Measurements from ENCODE around the gene IL12RB2. TPM values are rescaled to one million over a fixed set of nuclear protein-coding genes. Genes with fewer than 3 reads are reported as not detected.
A peak's percentile ranks its signal among the peaks of the same experiment; 100 is the strongest.
"Not testable (repeated sequence)": the region's sequence is repeated elsewhere in the genome, so short reads cannot be mapped to it uniquely, and the experiment has no call there.

IL12RB2 gene
- total and polyA plus RNA-seq, 2 donors, result 0.32 to 6.0 TPM

DNA sequence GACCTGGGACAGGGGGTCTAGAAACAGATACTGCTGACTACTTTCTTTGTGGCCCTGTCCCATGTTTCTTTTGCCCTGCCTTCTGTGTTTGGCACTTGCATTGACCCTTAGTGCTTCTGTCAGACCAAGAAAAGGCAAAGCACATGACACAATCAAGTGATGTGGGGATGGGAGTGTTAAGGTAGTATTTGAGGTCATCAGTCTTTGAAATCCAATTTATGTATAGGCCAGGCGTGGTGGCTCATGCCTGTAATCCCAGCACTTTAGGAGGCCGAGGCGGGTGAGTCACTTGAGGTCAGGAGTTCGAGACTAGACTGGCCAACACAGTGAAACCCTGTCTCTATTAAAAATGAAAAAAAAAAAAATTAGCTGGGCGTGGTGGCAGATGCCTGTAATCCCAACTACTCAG is 96.5 kb downstream of the IL12RB2 start:
- DNase-seq (ENCODE audit: extremely low spot score), result no peak
- H3K4me1 ChIP-seq (ENCODE audit: insufficient read depth), result peaks cover 2% of the 10 kb centered on the region
- H3K4me3 ChIP-seq (ENCODE audit: low read depth, low read length), result no peak overlapping the region
- no peak overlapping the region for H3K27ac ChIP-seq (ENCODE audit: low read depth)
- no peaks in the 10 kb centered on the region for H3K36me3 ChIP-seq (ENCODE audit: insufficient read depth)
- 65% methylated on average over 5 of the region's 5 CpGs for WGBS

DNA sequence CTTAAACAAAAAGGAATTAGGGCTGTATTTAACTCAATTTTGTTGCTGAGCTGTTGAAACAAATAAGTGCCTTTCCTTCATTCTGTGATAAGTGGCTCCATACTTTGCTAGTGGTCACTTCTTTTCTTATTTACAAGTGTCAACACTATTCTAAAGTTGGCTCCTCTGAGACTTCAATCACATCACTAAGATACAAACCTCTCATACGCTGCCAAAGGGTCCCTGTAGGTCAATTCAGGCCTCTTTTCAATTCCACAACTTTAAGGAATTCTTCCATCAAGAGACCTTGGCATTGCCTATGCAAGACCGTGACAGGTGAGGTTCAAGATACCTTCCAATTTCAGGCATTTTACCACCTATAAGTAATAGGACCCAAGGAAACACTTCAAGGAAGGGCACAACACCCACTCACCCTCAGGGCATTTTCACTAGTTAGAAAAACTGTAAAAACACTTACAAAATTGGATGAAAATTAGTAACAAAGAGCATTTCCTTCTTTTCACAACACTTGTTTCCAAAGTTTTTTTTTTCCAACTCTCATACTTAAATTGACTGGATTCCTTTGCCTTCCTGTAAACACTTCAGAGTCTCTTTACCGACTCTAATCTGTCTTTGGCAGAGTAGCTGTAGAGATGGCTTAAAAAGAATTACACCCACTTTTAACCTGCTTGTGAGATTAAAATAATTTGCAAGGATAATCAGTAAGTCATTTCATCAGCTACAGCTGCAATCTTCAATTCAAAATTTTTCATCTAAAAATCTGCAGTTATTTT is 98.0 kb downstream of the IL12RB2 start:
- Histone ChIP-seq H3K36me3 (ENCODE audit: insufficient read depth) (no peaks in the 10 kb centered on the region), H3K4me3 (ENCODE audit: low read depth, low read length) (no peak overlapping the region), H3K4me1 (ENCODE audit: insufficient read depth) (peaks cover 2% of the 10 kb centered on the region), H3K27ac (ENCODE audit: low read depth) (no peak overlapping the region)
- 54% methylated on average over 3 of the region's 3 CpGs for WGBS
- DNase-seq (ENCODE audit: extremely low spot score), result no peak

- 51% methylated on average over 5 of the region's 5 CpGs for WGBS
- Histone ChIP-seq H3K27ac (ENCODE audit: low read depth) (no peak overlapping the region), H3K36me3 (ENCODE audit: insufficient read depth) (peaks cover 2% of the 10 kb centered on the region)
Measured at GRCh38 chr1:67407498-67407897, 99.8 kb downstream of the IL12RB2 start.

DNA sequence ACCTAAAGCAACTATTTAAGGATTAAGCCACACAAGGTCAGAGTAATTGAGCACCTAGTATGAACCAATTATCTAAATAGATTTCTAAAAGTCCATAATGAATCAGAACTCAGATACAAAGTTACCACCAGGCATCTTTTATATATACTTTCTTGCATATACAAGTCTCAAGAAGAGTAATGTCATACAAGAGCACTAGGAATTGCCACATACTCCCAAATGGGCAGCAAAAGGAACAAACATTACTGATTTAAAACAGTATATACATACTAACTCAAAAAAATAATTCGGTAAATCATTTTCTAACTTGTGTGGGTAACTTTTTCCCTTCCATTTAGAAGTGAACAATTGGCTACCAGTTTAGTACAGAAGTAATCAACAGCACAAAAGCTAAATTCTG is 100.5 kb downstream of the IL12RB2 start:
- no peak for DNase-seq (ENCODE audit: extremely low spot score)
- Histone ChIP-seq H3K4me1 (ENCODE audit: insufficient read depth) (peaks cover 2% of the 10 kb centered on the region), H3K36me3 (ENCODE audit: insufficient read depth) (peaks cover 2% of the 10 kb centered on the region), H3K27ac (ENCODE audit: low read depth) (no peak overlapping the region), H3K4me3 (ENCODE audit: low read depth, low read length) (no peak overlapping the region)
- 93% methylated on average over 1 of the region's 1 CpG for WGBS

More at GRCh38 chr1:67407498-67407897, 99.8 kb downstream of the IL12RB2 start:
- Histone ChIP-seq H3K4me1 (ENCODE audit: insufficient read depth) (peaks cover 2% of the 10 kb centered on the region), H3K4me3 (ENCODE audit: low read depth, low read length) (no peak overlapping the region)
- DNase-seq (ENCODE audit: extremely low spot score), result no peak

GRCh38 chr1:67413101-67413500 is 105.4 kb downstream of the IL12RB2 start:
- 78% methylated on average over 2 of the region's 2 CpGs for WGBS
- H3K36me3 ChIP-seq (ENCODE audit: insufficient read depth), result not testable (repeated sequence)

GRCh38 chr1:67414574-67414973 is 106.9 kb downstream of the IL12RB2 start:
- peaks cover 3% of the 10 kb centered on the region for H3K36me3 ChIP-seq (ENCODE audit: insufficient read depth)
- no peak overlapping the region for H3K27ac ChIP-seq (ENCODE audit: low read depth)
- 95% methylated on average over 2 of the region's 2 CpGs for WGBS
- H3K4me3 ChIP-seq (ENCODE audit: low read depth, low read length), result no peak overlapping the region
- no peaks in the 10 kb centered on the region for H3K4me1 ChIP-seq (ENCODE audit: insufficient read depth)
- DNase-seq (ENCODE audit: extremely low spot score), result no peak

More at GRCh38 chr1:67413101-67413500, 105.4 kb downstream of the IL12RB2 start:
- not testable (repeated sequence) for H3K4me3 ChIP-seq (ENCODE audit: low read depth, low read length); H3K27ac ChIP-seq (ENCODE audit: low read depth); DNase-seq (ENCODE audit: extremely low spot score); H3K4me1 ChIP-seq (ENCODE audit: insufficient read depth)

GRCh38 chr1:67415041-67415440 is 107.4 kb downstream of the IL12RB2 start:
- DNase-seq (ENCODE audit: extremely low spot score), result no peak
- H3K4me1 ChIP-seq (ENCODE audit: insufficient read depth), result no peaks in the 10 kb centered on the region
- H3K27ac ChIP-seq (ENCODE audit: low read depth), result no peak overlapping the region
- WGBS, result 93% methylated on average over 13 of the region's 13 CpGs
- no peak overlapping the region for H3K4me3 ChIP-seq (ENCODE audit: low read depth, low read length)
- peaks cover 3% of the 10 kb centered on the region for H3K36me3 ChIP-seq (ENCODE audit: insufficient read depth)

DNA sequence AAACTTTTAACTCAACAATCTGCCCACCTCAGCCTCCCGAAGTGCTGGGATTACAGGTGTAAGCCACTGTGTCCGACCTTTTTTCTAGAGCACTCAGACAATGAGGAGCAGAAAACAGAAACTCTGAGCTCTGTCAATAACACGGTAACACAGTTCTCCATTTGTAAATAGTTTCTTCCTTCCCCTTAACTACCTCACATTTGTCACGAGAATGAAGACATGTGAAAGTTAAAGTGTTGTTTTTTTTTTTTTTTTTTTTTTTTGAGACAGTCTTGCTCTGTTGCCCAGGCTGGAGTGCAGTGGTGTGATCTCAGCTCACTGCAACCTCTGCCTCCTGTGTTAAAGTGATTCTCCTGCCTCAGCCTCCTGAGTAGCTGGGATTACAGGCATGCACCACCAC is 110.1 kb downstream of the IL12RB2 start:
- not testable (repeated sequence) for H3K36me3 ChIP-seq (ENCODE audit: insufficient read depth); H3K27ac ChIP-seq (ENCODE audit: low read depth); H3K4me3 ChIP-seq (ENCODE audit: low read depth, low read length); H3K4me1 ChIP-seq (ENCODE audit: insufficient read depth); DNase-seq (ENCODE audit: extremely low spot score)
- 86% methylated on average over 4 of the region's 4 CpGs for WGBS

- no peaks in the 10 kb centered on the region for H3K4me1 ChIP-seq (ENCODE audit: insufficient read depth)
- no peak overlapping the region for H3K4me3 ChIP-seq (ENCODE audit: low read depth, low read length)
- WGBS, result 68% methylated on average over 6 of the region's 6 CpGs
- peak overlapping the region; percentile 10 for H3K27ac ChIP-seq (ENCODE audit: low read depth)
- H3K36me3 ChIP-seq (ENCODE audit: insufficient read depth), result peaks cover 11% of the 10 kb centered on the region
- DNase-seq (ENCODE audit: extremely low spot score), result no peak
Measured at GRCh38 chr1:67418839-67419586, 111.3 kb downstream of the IL12RB2 start.

DNA sequence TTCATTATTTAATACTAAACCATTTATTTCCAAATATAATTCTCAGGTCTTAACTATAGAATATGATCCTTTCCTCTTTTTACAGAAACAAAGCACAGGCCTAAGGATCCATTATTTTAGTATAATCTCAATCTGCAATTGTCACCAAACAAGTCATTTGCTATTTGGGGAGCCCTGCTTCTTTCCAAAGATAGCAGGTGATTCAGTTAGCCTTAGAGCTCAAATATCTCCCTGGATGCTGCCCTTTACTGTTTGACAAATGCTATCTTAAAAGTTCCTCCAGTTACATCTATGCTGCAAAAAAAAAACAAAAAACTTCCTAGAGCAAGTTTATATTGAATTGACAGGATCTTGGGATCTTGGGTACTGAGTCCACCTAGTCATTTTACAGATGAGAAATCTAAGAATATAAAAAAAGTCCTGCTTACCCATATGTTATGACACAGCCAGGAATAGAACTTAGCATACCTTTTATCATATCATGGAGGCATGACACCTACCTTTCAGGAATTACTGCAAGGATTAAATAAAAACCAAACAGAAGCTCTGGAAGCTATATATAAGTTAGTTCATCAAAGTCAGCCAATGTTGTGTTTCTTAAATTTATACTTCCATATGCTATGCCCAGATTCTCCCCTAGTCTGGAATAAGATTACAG is 113.3 kb downstream of the IL12RB2 start:
- Histone ChIP-seq H3K36me3 (ENCODE audit: insufficient read depth) (peaks cover 11% of the 10 kb centered on the region), H3K4me1 (ENCODE audit: insufficient read depth) (no peaks in the 10 kb centered on the region), H3K4me3 (ENCODE audit: low read depth, low read length) (no peak overlapping the region), H3K27ac (ENCODE audit: low read depth) (no peak overlapping the region)
- no peak for DNase-seq (ENCODE audit: extremely low spot score)

- H3K27ac ChIP-seq (ENCODE audit: low read depth), result no peak overlapping the region
- H3K4me3 ChIP-seq (ENCODE audit: low read depth, low read length), result peak overlapping the region; percentile 92
- H3K36me3 ChIP-seq (ENCODE audit: insufficient read depth), result peaks cover 4% of the 10 kb centered on the region
- H3K4me1 ChIP-seq (ENCODE audit: insufficient read depth), result no peaks in the 10 kb centered on the region
- no peak for DNase-seq (ENCODE audit: extremely low spot score)
- 10% methylated on average over 2 of the region's 2 CpGs for WGBS
Measured at GRCh38 chr1:67427465-67427864, 119.8 kb downstream of the IL12RB2 start.

- Histone ChIP-seq H3K36me3 (ENCODE audit: insufficient read depth) (peaks cover 4% of the 10 kb centered on the region), H3K4me3 (ENCODE audit: low read depth, low read length) (peak overlapping the region; percentile 92), H3K4me1 (ENCODE audit: insufficient read depth) (no peaks in the 10 kb centered on the region), H3K27ac (ENCODE audit: low read depth) (no peak overlapping the region)
- no peak for DNase-seq (ENCODE audit: extremely low spot score)
- WGBS, result 2% methylated on average over 3 of the region's 3 CpGs
Measured at GRCh38 chr1:67427947-67428346, 120.3 kb downstream of the IL12RB2 start.

GRCh38 chr1:67429011-67429527 is 121.4 kb downstream of the IL12RB2 start:
- Histone ChIP-seq H3K36me3 (ENCODE audit: insufficient read depth) (no peaks in the 10 kb centered on the region), H3K4me3 (ENCODE audit: low read depth, low read length) (peak overlapping the region; percentile 92), H3K4me1 (ENCODE audit: insufficient read depth) (no peaks in the 10 kb centered on the region), H3K27ac (ENCODE audit: low read depth) (no peak overlapping the region)
- under 1% methylated on average over 25 of the region's 25 CpGs for WGBS
- DNase-seq (ENCODE audit: extremely low spot score), result no peak

Measured in urinary bladder (tissue), 4 donors.